Measurements from ENCODE around the gene C1QL1.
"Not testable (repeated sequence)": the region's sequence is repeated elsewhere in the genome, so short reads cannot be mapped to it uniquely, and the experiment has no call there.

Gene C1QL1

GRCh38 chr17:44959821-44960531, 8.1 kb downstream of the C1QL1 start:
- DNase-seq, result no peak

DNA sequence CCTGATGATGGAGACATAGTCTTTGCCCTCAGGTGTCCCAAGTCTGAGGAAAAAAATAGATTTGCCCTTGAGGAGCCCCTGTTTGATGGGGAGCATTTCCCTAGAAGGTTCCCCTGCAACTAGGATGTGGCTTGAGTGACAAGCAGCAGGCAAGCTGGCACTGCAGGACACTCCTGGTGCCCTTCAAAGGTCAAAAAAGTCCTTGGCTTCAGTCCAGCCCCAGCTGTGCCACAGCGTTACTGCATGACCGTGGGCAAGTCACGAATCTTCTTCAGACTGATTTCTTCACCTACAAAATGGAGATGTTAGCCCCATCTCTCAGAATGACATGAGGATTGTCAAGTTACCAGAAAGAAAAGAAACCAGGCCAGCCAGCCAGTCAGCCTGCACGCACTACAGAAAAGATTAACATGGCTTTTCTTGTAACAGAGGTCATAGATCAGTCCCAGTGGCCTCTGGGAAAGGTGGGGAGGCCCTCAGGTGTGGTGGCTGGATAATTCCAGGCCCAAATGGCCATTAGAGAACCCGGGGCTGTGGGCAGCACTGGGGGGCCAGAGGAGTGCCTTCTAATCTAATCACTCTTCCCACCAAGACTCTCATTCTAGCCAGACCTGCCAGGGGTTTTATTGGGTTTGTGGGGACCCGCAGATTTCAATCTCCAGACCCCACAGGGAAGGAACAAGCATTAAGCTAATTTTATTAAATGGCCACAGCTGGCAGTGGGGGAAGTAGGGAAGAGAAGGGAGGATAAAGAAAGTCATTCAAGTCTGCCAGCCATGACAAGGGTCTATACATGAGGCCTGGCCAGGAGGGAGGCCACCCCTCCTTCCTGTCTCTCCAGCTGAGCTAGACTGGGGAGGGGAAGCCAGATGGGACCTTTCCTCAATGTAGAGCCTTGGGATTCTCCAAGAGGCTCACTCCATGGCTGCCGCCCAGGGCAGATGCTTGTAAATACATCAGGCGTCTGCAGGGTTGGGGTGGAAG, 10.8 kb downstream of the C1QL1 start:
- DNase-seq, result no peak

GRCh38 chr17:44955674-44956425, 12.3 kb downstream of the C1QL1 start:
- DNase-seq, result no peak

DNA sequence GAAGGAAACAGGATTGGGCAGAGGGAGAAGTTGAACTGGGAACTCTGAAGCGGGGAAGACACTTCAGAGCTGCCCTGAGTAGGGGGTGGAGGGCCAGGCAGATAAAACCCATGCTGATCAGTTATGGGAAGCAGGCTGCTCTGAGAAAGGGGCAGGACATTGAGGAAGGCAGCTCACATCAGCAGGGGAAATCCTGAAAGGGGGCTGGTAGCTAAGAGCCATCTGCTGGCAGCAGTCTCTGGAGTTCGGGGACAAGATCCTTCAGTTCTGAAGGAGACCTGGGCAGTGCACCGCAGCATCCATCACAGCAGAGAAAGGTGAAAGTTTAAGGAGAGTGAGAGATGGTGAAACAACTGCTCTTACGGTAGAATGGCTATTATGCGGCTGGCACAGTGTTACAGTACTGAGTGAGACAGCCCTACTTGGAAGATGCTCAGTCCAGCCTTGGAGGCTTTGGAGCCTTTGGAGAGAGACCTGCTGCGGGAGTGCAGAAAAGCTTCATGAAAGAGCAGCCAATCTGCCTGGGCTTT, 15.1 kb downstream of the C1QL1 start:
- DNase-seq, result no peak

- DNase-seq, result no peak
Measured at GRCh38 chr17:44948315-44948795, 19.7 kb downstream of the C1QL1 start.

DNA sequence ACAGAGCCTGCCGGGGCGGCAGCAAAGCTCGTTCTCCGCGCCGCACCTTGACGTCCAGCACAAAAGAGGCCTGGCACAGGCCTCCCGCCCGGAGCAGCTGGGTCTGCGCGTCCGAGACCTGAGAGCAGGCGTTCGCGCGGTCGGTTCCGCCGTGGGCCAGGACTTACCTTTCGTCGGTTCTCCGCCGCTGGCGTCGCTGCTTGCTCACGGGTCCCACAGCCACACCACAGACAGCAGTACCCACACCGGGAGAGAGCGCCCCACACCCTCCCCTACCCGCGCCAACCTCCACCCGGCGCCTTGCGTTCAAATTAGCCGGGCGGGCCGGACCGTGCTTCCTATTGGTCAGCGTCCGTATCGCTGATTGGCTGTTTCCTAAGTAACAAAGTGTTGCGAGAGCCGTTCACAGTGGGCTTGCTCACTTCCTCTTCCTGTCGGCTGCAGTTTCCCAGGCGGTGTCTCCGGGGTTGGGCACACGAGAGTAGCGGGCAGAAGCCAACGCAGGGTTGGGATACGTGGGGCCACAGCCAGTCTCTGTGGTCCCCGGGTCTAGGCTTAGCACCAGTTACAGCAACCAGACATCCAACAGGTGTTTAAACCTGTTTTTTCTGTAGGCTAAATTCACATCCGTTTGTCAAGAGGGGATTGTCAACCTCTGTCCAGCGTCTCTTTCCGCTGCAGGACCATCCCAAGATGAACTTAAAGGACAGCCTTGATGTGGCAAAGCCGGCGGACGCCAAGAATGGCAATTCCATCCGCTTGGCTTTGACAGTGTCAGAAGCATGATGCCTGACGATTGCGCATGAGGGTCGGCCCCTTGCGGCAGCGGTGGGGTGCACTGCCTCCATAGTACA, 20.4 kb downstream of the C1QL1 start, which contains the start of gene KIF18B:
KIF18B (minus strand) TSS at position 313 of the 854 bp plus-strand sequence. CDS start 11,429 bp downstream, outside the sequence.
- DNase-seq, result peak; percentile 96

DNA sequence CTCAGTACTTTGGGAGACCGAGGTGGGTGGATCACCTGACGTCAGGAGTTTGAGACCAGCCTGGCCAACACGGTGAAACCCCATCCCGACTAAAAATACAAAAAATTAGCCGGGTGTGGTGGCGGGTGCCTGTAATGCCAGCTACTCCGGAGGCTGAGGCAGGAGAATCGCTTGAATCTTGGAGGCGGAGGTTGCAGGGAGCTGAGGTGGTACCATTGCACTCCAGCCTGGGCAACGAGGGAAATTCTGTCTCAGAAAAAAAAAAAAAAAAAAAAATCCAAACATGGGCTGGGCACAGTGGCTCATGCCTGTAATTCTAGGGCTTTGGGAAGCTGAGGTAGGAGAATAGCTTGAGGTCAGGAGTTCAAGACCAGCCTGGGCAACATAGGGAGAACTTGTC, 22.5 kb downstream of the C1QL1 start:
- DNase-seq, result not testable (repeated sequence)

DNA sequence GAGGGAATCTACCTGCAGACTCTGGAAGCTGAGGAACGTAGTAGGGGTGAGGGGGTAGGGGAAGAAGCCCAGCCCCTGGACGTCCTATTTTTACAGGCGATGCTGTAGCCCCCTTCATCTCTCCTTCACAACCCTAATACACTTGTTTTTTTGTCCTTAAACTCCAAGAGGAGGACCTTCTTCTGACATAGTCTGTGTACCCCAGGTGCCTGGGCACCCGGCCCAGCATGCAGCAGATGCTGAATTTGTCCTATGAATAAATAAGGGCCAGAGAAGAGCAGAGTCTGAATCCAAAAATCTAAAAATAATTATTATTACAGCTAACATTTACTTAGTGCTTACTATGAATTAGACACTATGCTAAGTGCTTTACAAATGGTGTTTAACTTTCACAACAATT, 25.6 kb downstream of the C1QL1 start:
- DNase-seq, result no peak

- DNase-seq, result no peak
Measured at GRCh38 chr17:44941712-44942331, 26.3 kb downstream of the C1QL1 start.

- DNase-seq, result no peak
Measured at GRCh38 chr17:44940768-44941167, 27.3 kb downstream of the C1QL1 start.

DNA sequence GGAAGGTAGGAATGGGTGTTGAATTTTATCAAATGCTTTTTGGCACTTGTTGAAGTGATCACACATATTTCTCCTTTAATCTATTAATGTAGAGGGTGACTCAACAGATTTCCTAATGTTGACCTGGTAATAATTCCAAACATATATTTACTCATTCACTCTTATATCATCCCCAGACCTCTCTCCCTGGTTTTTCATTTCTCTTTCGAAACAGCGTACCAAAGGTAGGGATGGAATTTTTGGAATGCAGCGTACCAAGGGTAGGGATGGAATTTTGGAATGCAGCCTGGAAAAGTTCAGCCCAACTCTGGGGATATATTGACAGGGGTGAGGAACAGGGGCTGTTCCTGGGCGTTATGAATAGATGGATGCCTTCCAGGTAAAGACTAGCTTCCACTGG, 27.8 kb downstream of the C1QL1 start:
- no peak for DNase-seq

GRCh38 chr17:44935116-44935515, 33.0 kb downstream of the C1QL1 start:
- no peak for DNase-seq

DNA sequence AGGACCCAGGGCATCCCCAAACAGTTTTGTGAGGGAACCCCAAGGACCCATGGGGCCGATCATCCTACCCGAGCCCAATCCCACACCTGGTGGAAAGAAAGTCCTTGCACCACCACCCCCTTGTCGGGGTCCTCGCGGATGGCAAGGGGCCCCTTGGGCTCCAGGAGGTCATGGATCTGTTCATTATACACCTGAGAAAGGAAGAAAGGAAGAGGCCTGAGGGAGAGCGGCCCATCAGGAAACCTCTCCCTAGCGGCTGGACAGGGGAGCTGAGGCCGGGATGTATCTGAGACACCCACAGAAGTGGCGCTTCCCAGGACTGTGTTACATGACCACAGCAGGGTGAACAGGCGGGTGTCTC, 33.4 kb downstream of the C1QL1 start:
- DNase-seq, result no peak

DNA sequence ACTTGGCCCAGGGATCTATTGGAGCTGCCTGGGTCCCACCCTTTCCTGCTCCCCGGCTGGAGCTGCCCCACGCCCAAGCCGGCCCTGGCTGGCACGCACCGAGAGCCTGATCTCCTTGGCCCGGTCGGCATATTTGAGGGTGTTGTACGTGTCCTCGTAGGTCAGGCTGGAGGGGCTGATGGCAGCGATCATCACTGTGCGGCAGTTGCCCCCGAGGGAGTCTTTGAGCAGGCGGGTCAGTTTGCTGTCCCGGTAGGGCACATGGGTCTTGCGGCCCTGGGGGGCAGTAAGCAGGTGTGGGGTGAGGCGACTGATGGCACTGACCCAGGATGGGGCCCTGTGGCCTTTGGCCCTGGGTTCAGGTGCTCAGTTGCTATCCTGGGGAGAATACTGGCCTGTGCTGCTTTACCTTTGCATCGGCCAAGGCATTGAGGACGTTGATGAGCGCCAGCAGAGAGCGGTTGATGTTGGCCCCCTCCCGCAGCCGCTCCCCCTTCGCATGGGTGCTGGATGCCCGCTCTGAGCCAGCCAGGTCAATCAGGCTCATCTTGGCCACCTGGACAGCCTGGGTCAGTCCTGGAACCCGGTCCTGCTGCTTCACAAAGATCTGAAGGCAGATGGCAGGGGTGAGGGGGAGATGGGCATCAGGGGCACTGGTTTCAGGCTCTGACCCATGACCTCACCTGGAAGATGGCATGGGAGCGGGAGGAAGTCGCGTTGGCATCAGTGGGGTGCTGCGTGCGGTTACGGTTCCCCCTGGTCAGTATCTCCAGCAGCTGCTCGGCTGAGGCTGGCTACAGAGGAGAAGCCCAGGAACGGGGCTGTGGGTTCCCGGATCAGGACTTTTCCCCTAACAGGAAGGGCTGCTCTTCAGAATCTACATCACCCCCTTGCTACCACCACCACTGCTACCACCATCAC, 34.0 kb downstream of the C1QL1 start:
- DNase-seq, result no peak

- DNase-seq, result no peak
Measured at GRCh38 chr17:44932787-44933097, 35.4 kb downstream of the C1QL1 start.

DNA sequence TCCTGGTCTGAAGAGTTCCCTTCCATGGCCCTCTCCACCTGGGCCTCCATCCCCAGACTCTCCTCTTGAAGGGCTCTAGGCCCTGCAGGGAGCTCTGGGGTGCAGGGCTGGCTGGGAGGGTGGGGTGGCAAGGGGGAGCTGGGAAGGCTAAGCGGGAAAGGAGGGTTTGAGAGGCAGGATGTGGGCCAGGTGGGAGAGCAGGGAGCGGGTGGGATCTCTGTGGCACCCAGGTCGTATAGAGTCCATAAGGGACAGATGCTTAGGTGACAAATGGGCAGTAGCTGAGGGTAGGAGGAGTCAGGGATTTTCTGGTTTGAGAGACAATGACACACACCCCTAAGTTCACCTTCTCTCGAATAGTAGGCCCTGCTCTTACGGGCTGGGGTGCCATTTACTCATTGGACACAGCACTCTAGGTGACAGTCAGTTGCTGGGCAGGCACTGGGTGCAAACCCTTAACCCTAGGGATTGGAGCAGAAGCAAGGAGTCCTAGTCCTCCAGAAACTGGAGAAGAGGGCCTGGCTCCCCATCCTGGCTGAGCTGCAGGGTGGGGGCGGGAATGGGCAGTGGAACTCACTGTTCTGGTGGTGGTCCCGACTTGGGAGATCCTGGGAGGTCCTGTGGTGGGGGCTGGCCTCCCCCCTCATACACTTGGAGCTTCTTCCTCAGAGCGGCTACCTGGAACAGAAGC, 35.9 kb downstream of the C1QL1 start:
- no peak for DNase-seq

GRCh38 chr17:44931376-44931775, 36.7 kb downstream of the C1QL1 start:
- DNase-seq, result no peak

DNA sequence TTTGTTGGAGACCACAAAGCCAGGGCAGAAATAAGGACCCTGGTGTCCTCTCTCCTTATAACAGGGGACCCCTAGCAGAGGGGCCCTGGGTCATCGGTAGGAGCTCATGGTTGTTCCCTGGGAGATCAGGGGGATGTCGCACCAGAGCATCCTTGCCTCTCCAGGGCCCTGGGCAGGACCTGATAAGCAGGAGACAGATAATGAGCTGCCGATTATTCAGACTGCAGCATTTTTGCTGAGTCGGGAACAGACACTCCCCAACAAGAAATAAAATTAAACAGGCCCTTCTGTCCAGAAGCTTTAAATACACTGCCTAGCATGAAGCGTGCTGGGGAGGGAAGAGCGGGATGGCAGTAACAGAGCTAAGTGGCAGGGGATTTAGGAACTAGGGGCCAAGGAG, 37.4 kb downstream of the C1QL1 start:
- no peak for DNase-seq

DNA sequence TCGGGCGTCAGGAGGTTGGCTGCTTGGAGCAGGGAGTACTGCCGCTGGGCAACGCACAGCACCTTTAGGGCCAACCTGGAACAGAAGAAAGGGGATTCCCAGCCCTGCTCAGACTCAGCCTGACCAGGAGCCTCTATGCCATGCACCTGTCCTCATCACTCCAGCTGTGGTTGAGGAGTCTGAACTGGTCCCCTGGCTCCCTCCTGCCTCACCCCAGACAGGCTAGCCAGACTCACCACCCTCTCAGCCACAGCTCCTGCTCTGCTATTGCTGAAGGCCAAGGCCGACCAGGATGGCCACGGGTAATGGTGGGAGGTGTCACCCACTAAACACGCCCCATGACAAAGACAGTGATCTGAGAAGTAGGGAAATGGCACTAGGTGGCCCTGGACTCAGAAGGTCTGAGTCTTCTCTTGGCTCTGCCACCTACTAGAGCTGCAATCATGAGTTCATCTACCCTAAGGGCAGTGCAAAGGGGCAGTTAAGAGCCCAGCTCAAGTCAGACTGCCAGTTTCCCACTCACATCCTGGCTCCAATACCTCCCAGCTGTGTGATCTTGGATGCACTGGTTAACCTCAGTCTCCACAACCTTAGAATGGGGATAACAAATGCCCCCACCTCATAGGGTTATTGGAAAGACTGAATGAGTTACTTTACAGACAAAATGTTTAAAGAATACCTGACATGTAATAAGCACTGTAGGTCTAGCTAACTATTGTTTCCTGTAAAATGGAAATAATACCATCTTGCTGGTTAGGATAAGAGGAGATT, 39.0 kb downstream of the C1QL1 start:
- DNase-seq, result no peak
